ENCODE results near the gene MEIOB.
"Not testable (repeated sequence)": the region's sequence is repeated elsewhere in the genome, so short reads cannot be mapped to it uniquely, and the experiment has no call there.

Gene MEIOB

DNA sequence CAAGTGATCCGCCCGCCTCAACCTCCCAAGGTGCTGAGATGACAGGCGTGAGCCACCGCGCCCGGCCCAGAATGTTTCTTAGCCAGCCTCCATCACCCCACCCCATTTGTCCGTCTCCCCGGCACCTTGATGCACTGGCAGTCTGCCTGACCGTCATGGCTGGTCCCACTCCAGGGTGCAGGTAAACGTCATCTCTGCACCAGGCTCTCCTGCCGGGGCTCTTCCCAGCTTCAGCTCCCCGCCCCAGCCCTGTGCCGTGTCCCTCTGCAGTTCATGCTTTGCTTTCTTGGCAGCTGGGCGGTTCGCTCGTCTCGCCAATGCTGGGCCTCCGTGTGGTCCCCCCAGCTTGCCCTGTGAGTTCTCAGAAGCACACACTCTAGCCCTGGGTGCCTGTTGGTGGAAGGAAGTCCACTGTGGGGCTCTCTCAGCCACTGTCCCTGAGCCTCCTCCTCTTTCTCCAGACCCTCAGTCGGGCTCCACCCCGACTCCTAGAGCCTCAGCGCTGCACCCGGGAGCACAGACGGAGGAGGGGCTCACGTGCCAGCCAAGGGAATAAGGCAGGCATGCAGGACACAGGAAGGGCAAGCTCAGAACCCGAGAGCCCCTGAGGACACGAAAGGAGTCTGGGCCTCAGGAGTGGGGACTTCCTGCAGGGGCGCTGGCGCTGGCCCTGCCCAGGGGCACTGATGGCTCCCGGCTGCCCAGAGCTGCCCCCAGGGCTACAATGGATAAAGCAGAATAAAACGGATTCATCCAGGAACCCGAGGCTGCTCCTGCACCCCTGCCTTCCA, 34.3 kb upstream of the MEIOB start:
- DNase-seq, result peak; percentile 46

DNA sequence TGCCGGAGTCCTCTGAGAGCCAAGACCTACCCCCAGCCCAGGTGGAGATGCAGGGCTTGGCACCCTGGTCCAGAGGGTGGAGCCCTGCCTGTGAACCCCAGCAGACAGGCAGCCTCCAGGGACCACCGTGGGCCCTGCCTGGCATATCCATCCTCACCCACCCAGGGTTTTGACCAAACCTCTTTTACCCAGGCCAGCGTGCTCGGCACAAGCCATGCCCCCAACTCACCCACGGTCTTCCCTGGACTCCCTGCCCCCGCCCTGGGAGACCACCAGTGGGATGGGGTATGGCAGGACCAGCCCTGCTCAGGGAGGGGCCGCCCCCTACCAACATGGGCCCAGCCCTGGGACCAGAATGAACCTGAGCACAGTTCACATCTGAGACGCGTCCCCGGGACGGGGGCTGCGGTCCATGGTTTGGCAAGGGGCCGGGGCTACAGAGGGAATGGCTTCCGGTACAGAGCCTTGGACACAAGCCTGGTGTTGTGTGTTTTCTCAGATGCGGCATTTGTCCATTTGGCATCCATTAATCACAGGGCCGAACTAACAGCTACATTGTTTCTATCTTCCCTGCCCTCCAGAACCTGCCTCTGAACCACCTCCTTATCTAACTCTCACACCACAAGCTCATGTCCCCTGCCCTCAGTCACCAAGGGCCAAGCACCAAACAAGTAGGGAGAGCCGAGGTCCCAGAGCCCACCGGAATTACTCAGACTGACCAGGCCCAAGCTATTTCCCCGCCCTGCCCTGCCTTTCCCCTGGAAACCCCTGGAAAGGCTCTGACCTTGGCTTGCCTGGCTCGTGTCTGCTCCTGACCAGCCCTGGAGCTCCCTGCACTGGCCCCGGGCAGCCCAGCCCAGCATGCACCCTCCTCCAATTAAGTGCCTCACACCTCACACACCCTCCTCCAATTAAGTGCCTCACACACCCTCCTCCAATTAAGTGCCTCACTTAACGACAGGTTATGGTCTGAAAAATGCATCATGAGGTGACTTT, 32.2 kb upstream of the MEIOB start:
- DNase-seq, result peak; percentile 54

DNA sequence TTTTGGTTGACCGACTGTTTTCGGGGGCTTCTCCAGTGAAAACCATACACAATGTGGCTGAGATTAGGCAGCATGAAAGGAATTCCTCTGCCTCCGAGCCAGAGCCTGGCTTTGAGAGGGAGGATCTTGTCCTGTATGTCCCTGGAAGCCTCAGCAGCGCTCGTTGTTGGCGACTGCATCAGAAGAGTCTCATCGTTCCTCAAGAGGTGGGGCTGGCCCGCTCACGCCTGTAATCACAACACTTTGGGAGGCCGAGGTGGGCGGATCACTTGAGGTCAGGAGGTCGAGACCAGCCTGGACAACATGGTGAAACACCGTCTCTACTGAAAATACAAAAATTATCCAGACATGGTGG, 31.2 kb upstream of the MEIOB start:
- peak; percentile 48 for DNase-seq

DNA sequence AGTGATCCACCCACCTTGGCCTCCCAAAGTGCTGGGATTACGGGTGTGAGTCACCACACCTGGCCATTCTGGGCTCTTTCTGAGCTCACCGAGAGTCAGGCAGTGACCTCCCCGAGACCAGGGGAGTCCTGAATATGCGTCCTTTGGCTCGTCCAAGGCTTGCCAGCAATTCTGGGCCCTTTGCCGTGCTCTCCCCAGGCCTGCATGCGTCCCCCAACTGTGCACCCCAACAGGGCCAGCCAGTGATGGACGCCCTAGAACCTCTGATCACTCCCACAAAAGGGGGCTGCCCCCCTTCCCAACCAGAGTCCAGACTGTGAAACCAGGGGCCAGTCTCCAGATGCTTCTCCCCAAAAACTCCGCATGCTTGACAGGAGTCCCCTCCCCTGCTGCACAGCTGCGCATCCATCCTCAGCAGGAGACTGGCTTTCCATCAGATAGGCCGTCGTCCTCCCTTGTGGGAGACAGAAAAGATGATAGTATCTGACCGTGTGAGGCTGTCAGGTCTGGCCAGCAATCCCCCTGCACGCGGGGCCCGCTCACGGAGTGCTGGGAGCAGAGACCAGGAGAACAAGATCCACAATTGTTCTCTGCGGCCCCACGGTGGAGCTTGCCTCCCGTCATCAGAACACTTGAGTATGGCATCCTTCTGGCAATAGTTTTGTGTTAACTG, 30.7 kb upstream of the MEIOB start:
- DNase-seq, result peak; percentile 53

DNA sequence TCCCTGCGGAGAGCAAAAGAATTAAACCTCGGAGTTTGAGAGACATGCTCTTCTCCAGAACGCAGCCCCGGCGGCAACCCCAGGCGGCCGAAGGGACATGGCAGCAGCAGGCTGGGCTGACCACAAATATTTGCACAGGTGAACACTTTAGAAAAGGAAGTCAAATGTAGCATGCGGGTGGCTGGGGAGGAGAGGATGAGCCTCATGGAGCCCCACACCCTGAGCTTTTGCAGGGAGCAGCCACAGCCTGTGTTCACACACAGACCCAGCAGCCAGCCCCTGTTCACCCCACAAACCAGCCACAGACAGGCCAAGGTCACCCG, 28.4 kb upstream of the MEIOB start:
- no peak for DNase-seq

DNA sequence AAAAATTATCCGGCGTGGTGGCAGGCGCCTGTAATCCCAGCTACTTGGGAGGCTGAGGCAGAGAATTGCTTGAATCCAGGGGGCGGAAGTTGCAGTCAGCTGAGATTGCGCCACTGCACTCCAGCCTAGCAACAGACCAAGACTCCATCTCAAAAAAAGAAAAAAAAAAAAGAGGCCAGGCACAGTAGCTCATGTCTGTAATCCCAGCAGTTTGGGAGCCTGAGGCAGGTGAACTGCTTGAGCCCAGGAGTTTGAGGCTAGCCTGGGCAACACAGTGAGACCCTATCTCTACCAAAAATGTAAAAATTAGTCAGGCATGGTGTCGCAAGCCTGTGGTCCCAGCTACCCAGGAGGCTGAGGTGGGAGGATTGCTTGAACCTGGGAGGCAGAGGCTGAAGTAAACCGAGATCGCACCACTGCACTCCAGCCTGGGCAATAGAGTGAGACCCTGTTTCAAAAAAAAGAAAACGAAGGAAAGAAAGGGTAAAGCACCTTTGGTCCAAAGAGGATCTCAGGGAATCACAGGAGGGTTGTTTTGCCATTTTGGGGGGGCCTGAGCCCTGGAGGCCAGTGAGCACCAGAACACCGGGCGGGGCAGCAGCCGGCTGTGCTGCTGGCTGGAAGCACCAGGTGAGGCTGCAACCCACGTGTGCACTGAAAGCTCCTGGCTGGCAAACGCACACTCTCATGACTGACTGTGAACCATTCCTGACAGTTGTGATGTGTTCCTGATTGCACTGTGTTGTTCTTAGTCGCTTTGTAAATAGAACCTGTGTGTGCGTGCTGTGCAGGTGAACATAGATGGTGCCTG, 27.9 kb upstream of the MEIOB start:
- no peak for DNase-seq

DNA sequence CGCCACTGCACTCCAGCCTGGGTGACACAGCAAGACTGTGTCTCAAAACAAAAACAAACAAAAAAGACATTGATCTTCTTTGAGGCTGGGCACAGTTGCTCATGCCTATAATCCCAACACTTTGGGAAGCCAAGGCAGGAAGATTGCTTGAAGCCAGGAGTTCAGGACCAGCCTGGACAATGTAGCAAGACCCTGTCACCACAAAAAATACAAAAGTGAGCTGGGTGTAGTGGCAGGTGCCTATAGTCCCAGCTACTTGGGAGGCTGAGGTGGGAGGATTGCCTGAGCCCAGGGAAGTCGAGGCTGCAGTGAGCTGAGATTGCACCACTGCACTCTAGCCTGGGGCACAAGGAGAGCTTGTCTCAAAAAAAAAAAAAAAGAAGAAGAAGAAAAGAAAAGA, 25.7 kb upstream of the MEIOB start:
- DNase-seq, result not testable (repeated sequence)

DNA sequence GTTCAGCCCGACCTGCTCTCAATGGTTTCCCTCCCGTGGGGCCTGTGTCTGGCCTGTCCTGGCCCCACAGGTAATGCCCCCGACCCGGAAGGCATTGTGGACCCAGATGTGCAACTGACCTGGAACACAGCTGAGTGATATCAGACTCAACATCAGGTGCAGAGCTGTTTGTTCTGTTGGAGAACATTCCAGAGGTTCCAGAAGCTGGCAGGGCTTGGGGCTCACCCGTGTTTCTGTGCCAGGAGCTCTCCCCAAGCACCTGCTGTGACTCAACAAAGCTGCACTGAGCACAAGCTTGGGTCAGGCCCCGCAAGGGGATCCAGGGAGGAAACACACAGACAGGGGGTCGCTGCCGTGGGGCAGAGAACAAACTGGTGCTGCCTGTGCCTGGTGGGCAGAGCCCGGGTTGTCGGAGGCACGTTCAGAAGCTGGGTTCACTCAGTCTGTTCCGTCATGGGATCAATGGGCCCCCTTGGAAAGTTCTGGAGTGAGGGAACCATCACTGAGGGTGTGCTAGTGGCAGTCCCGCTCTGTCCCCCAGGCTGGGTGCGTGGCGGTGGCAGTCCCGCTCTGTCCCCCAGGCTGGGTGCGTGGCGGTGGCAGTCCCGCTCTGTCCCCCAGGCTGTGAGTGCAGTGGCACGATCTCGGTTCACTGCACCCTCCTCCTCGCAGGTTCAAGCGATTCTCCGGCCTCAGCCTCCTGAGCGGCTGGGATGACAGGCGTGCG, 24.1 kb upstream of the MEIOB start:
- DNase-seq, result no peak

DNA sequence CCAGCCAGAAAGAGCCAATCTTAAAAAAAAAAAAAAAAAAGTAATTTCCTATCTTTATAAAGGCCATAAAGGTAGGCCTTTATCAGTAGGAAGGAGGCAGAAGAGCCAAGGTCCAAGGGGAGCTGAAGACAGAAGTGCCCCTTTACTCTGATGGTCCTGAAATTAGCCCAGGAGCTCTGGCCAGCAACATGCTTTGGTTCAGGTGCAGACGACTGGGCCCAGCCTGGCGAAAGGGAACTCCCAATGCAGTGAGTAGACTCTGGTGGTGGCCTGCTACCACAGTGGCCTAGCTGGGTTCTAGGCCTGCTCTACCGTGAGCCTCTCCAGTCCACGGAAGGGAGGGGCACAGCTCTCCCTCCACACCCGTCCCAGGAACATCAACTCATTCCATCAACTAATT, 23.1 kb upstream of the MEIOB start:
- no peak for DNase-seq

DNA sequence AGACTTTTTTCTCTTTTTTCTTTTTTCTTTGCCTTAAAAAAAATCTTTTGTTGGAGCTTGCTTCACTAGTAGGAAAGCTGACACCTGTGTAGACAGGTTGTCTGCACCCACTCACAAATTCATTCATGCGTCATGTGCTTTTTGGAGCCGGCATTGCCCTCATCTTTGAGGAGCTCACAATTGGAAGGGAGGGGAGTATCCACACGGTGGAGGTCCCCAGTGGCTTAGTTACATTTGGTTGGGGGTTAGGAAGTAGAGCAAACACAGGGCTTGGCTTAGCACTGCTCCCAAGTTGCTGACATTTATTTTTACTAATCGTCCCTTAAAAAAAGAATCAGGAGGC, 18.7 kb upstream of the MEIOB start:
- no peak for DNase-seq

DNA sequence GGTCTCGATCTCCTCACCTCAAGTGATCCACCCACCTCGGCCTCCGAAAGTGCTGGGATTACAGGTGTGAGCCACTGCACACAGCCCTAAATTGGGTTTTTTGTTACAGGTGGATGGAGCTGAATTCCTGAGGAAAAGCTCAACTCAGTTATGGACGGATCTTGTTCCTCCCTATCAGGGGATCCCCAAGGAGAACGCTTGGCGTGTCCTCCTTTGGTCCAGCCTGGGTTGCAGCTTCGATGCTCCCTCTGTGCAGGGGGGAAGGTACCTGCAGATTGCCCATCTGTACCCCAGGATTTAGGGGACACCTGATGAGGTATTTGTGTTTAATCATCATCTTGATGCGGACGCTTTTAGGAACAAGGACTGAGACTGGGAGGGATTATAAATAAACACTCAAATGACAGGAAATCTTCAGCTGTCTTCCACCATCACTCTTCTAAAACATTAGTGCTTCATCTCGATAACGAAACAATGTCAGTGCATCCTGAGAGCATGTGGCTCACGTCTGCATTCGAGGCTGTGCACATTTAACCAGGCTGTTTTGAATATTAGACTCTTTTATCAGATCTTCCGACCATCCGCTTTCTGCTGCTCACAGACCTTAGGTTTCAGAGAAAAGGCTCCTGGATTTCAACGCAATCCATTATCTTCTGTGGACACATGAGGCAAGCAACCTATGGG, 18.2 kb upstream of the MEIOB start:
- no peak for DNase-seq

DNA sequence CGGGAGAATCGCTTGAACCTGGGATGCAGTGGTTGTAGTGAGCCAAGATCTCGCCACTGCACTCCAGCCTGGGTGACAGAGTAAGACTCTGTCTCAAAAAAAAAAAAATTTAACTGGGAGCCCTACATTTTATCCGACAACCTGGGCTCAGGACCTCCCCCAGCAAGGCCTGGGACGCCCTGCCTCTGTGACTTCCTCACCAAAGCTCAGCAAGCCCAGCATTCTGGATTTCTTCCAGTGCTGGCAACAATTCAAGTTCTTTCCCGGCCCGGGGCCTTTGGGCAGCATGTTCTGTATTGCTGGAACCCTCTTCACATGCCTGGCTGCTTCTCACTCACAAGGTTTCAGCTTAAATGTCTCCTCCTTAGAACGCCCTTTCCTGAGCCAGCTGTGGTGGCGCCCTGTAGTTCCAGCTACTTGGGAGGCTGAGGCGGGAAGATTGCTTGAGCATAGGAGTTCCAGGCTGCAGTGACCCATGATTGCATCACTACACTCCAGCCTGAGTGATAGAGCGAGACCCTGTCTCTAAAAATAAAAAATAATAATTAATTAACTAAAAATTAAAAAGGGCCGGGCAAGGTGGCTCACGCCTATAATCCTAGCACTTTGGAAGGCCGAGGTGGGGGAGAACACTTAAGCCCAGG, 15.9 kb upstream of the MEIOB start:
- DNase-seq, result no peak

DNA sequence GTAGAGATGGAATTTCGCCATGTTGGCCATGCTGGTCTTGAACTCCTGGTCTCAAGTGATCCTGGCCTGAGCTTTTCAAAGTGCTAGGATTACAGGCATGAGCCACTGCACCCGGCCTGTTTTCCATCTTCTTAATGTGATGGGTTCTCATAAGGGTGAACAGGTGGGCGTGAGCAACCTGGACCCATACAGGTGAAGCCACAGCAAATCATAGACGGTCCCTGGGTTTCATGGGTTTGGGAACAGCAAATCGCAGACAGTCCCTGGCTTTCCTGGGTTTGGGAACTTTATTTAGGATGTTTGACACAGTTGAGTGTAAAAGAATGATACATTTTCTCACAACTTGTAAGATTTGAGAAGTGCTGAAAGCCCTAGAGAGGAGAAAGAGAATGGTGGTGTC, 12.9 kb upstream of the MEIOB start:
- DNase-seq, result no peak

DNA sequence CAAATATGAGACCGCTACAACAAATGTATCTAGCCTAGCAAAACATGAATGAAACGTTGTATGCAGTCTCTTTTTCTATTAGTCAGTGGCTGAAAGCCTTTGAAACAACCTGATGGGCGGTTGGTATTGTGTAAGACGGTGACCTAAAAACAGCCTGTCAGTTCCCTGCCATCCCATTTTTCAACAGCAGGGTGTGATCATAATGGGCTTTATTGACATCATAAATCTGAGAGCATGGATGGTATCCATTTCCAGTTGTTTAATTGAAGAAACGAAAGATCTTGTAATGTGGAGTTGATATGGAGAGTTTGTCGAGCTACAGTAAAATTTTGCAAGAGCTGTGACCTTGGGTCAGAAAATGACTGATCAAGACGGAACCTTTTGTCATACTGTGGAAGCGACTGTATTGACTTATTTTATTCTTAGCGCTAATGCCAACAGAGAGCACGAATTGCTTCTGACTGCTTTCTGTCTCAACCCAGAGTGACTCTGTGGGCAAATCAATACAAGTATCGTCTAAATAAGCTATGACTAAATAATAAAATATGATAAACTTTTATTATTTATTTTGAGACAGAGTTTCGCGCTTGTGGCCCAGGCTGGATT, 12.3 kb upstream of the MEIOB start:
- no peak for DNase-seq

DNA sequence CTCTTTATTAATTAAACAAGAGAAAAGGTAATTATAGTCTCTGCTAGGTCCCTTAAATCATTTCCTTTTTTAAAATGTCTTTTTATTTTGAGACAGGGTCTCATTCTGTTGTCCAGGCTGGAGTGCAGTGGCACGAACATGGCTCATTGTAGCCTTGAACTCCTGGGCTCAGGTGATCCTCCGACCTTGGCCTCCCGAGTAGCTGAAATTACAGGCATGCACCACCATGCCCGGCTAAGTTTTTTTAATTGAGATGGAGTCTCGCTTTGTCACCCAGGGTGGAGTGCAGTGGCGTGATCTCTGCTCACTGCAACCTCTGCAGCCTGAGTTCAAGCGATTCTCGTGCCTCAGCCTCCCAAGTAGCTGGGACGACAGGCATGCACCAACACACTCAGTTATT, 9.2 kb upstream of the MEIOB start:
- DNase-seq, result not testable (repeated sequence)

DNA sequence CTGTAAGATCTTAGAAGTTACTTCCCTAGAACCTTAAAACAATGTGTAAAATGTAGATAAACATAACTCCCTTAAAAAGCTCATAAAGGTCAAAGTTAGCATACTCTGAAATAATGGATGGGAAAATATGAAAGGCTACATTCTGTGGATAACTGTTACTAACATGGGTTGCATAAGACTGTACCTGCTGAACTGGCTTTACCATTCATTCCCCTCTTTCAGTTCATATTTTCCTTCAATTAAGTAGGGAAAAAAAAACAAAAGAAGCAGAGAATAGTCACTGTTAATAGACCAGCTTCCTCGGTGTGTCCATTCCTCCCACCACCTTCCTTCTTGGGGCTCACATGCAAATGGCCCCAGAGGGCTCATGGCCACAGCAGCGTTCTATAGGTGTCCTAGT, 7.5 kb upstream of the MEIOB start:
- DNase-seq, result no peak

DNA sequence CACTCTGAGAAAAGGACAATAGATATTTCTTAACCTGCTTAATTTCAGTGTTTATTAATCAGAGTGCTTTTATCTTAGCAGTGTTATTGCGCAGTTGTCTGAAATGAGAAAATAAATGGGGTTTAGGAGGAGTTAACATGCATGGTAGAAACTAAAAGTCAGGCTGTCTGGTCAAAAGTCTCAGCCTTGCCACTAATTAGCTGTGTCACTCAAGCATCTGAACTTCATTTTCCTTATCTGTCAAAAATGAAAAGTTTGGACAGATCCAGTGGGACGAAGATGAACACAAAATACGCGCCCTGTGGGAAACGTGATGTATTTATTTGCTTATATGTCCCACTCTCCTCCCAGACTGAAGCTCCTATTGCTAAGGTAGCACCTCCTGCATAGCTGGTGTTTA, 6.3 kb upstream of the MEIOB start:
- no peak for DNase-seq

DNA sequence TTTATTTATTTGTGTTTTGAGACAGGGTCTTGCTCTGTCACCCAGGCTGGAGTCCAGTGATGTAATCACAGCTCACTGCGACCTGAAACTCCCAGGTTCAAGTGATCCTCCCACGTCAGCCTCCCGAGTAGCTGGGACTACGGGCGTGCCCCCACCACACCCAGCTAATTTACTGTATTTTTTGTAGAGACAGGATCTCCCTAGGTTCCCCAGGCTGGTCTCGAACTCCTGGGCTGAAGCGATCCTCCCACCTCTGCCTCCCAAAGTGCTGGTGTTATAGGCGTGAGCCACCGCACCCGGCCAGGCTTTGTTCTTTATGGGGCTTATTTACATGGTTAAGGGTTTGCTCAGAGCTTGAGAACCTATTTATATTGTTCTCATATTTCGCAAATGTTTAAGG, 5.8 kb upstream of the MEIOB start:
- DNase-seq, result no peak

DNA sequence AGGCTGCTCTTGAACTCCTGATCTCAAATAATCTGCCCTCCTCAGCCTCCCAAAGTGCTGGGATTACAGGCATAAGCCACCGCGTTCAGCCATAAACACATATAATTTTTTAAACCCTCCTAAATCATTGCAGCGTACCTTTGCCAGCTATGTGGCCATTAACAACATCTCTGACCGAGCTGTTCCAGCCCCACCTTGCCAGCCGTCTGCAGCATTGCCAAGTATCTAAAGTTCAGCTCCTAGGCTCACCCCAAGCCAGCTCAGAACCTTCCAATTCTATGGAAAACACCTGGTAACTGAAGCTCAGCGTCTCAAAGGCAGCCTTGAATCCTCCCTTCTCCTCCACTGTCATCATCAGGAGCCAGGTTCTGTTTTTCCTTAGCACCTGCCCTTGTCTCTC, 5.1 kb upstream of the MEIOB start:
- DNase-seq, result no peak

DNA sequence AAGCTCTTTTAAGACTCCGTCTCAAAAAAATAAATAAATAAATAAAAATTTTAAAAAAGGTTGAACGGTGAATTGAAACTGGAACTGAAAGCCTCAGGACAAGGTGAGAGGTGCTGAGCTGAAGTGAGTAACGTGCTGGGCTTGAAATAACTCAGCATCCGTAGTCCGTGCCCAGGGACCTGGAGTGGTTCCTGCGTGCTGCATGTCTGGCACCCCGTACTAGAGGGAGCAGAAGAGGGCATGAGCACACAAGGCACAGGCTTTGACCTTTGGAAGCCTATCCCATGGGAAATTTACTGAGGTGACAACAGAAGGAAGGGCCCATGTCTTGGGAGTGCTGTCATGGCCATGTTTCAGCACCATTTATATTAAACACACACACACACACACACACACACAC, 4.5 kb upstream of the MEIOB start:
- no peak for DNase-seq

DNA sequence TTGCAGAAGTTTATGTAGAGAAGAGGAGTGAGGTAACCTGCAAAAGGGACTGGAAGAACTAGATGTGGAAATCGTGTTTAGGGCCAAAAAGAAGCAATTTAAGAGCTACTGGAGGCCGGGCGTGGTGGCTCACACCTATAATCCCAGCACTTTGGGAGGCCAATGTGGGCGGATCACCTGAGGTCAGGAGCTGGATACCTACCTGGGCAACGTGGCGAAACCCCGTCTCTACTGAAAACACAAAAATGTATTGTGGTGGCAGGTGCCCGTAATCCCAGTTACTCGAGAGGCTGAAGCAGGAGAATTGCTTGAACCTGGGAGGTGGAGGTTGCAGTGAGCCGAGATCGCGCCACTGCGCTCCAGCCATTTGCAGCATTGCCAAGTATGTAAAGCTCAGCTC, 4.1 kb upstream of the MEIOB start:
- not testable (repeated sequence) for DNase-seq
